ENCODE results near the gene UBE2E1. TPM values are rescaled to one million over a fixed set of nuclear protein-coding genes. Genes with fewer than 3 reads are reported as not detected.

UBE2E1 gene
- total and polyA plus RNA-seq, 4 donors = 6.6 to 31.8 (median 25.4) TPM

GRCh38 chr3:23859839-23860382 is 54.2 kb downstream of the UBE2E1 start:
- WGBS = 94% methylated on average over 7 of the region's 7 CpGs
- Histone ChIP-seq H3K4me3 (ENCODE audit: low read depth in 1 of 3, low read length in 3 of 3) (no peak overlapping the region), H3K27ac (ENCODE audit: low read depth in 1 of 2, low read length in 2 of 2) (no peak overlapping the region), H3K4me1 (ENCODE audit: control insufficient read depth in 4 of 4, insufficient read depth in 4 of 4, low read length in 3 of 4) (peaks cover 0 to 15% (median 3%) of the 10 kb centered on the region in 4 donors), H3K9ac (ENCODE audit: low read depth in 1 of 2, low read length in 2 of 2) (no peak overlapping the region), H3K9me3 (ENCODE audit: control insufficient read depth in 4 of 4, low read length in 3 of 4) (no peaks in the 10 kb centered on the region), H3K36me3 (ENCODE audit: control insufficient read depth in 4 of 4, insufficient read depth in 3 of 4, low read depth in 1 of 4, low read length in 3 of 4) (no peaks in the 10 kb centered on the region), H3K27me3 (ENCODE audit: control insufficient read depth in 4 of 4, insufficient read depth in 4 of 4, low read length in 3 of 4) (no peaks in the 10 kb centered on the region)
- TF ChIP-seq TAF1 (conservative IDR thresholded peaks at IDR 0.05) (no peak), EGR1 (IDR thresholded peaks at IDR 0.05; ENCODE audit: low read depth in 2 of 2) (no peak), NR2F2 (IDR thresholded peaks at IDR 0.05) (no peak), SP1 (IDR thresholded peaks at IDR 0.05) (no peak)
- DNase-seq (ENCODE audit: low spot score) = no peak

GRCh38 chr3:23861689-23862088 is 55.9 kb downstream of the UBE2E1 start:
- H3K27me3 ChIP-seq (ENCODE audit: control insufficient read depth in 4 of 4, insufficient read depth in 4 of 4, low read length in 3 of 4) = no peaks in the 10 kb centered on the region
- no peaks in the 10 kb centered on the region for H3K9me3 ChIP-seq (ENCODE audit: control insufficient read depth in 4 of 4, low read length in 3 of 4)
- TF ChIP-seq HNF4A (conservative IDR thresholded peaks at IDR 0.05) (no peak), CTCF (IDR thresholded peaks at IDR 0.05; ENCODE audit: low read depth, low read length, missing input control) (no peak), TAF1 (conservative IDR thresholded peaks at IDR 0.05) (no peak), SP1 (IDR thresholded peaks at IDR 0.05) (no peak), YY1 (IDR thresholded peaks at IDR 0.05) (no peak), HNF4G (IDR thresholded peaks at IDR 0.05) (no peak), MAX (IDR thresholded peaks at IDR 0.05) (no peak), RAD21 (IDR thresholded peaks at IDR 0.05) (no peak), ATF3 (IDR thresholded peaks at IDR 0.05) (no peak), GABPA (IDR thresholded peaks at IDR 0.05 in 1 of 2, conservative IDR thresholded peaks at IDR 0.05 in 1 of 2) (no peak), REST (IDR thresholded peaks at IDR 0.05) (no peak), FOXA1 (IDR thresholded peaks at IDR 0.05) (no peak), FOXA2 (IDR thresholded peaks at IDR 0.05) (no peak), EGR1 (IDR thresholded peaks at IDR 0.05; ENCODE audit: low read depth in 2 of 2) (no peak), RXRA (IDR thresholded peaks at IDR 0.05) (no peak), JUND (IDR thresholded peaks at IDR 0.05) (no peak)
- H3K4me3 ChIP-seq (ENCODE audit: low read depth in 1 of 3, low read length in 3 of 3) = no peak overlapping the region
- WGBS = 97% methylated on average over 9 of the region's 9 CpGs
- H3K4me1 ChIP-seq (ENCODE audit: control insufficient read depth in 4 of 4, insufficient read depth in 4 of 4, low read length in 3 of 4) = peaks cover 0 to 22% (median 12%) of the 10 kb centered on the region in 4 donors
- no peak overlapping the region for H3K27ac ChIP-seq (ENCODE audit: low read depth in 1 of 2, low read length in 2 of 2)
- H3K9ac ChIP-seq (ENCODE audit: low read depth in 1 of 2, low read length in 2 of 2) = no peak overlapping the region
- DNase-seq (ENCODE audit: low spot score) = no peak
- H3K36me3 ChIP-seq (ENCODE audit: control insufficient read depth in 4 of 4, insufficient read depth in 3 of 4, low read depth in 1 of 4, low read length in 3 of 4) = no peaks in the 10 kb centered on the region

Measured in liver (tissue), 9 donors.